Measurements from ENCODE around the gene RCN2. TPM values are rescaled to one million over a fixed set of nuclear protein-coding genes. Genes with fewer than 3 reads are reported as not detected.

Gene RCN2
- total RNA-seq, 2 donors from 2014 or later: 34.0 to 42.6 TPM

DNA sequence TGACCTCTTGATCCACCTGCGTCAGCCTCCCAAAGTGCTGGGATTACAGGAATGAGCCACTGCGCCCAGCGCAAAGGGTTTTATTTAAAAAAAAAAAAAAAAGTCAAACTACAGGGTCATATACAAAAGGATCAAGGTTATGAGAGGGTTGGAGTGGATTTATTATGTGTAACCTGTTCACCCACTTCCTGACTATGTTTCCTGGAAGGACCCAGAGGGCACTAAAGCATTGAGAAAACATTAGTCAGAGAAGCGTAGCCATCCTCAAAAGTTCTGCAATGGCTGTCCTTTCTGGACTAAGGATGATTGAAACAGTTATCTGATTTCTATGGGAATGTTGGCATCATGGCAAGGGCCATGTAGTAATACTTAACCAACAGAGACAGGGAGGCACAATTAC lies 19.1 kb upstream of the RCN2 start:
- H3K36me3 ChIP-seq: no peaks in the 10 kb centered on the region
- no peaks in the 10 kb centered on the region for H3K27me3 ChIP-seq
- H3K4me1 ChIP-seq: no peaks in the 10 kb centered on the region
- no peak for DNase-seq
- intact Hi-C loops (cut with DNase I): no loop called here
- TF ChIP-seq, protein P1, sequence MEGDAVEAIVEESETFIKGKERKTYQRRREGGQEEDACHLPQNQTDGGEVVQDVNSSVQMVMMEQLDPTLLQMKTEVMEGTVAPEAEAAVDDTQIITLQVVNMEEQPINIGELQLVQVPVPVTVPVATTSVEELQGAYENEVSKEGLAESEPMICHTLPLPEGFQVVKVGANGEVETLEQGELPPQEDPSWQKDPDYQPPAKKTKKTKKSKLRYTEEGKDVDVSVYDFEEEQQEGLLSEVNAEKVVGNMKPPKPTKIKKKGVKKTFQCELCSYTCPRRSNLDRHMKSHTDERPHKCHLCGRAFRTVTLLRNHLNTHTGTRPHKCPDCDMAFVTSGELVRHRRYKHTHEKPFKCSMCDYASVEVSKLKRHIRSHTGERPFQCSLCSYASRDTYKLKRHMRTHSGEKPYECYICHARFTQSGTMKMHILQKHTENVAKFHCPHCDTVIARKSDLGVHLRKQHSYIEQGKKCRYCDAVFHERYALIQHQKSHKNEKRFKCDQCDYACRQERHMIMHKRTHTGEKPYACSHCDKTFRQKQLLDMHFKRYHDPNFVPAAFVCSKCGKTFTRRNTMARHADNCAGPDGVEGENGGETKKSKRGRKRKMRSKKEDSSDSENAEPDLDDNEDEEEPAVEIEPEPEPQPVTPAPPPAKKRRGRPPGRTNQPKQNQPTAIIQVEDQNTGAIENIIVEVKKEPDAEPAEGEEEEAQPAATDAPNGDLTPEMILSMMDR (IDR thresholded peaks at IDR 0.05): no peak
- H3K9ac ChIP-seq (ENCODE audit: low read depth in 2 of 2, low read length in 2 of 2): no peak overlapping the region
- no peaks in the 10 kb centered on the region for H3K9me3 ChIP-seq
- H3K27ac ChIP-seq: no peak overlapping the region
- H3K4me3 ChIP-seq: no peak overlapping the region

DNA sequence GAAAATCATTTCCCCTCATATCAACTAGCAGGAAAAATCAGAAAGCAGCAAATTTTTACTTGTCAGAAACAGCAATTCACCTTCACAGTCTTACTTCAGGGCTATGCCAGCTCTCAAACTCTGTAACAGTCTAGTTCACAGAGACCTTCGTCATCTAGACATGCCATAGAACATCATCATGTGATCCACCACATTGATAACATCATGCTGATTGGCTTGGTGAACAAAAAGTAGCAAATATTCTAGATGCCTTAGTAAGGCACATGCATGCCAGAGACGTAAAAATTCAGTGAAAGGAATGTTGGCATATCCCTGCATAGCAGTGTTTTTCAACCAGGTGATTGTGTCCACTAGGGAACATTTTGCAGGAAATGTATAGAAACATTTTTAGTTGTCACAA lies 17.8 kb upstream of the RCN2 start:
- H3K36me3 ChIP-seq: no peaks in the 10 kb centered on the region
- no peaks in the 10 kb centered on the region for H3K9me3 ChIP-seq
- intact Hi-C loops (cut with DNase I): no loop called here
- no peaks in the 10 kb centered on the region for H3K4me1 ChIP-seq
- H3K27ac ChIP-seq: no peak overlapping the region
- no peak for DNase-seq
- H3K4me3 ChIP-seq: no peak overlapping the region
- no peak overlapping the region for H3K9ac ChIP-seq (ENCODE audit: low read depth in 2 of 2, low read length in 2 of 2)
- H3K27me3 ChIP-seq: no peaks in the 10 kb centered on the region
- TF ChIP-seq, protein P1 (IDR thresholded peaks at IDR 0.05): no peak

DNA sequence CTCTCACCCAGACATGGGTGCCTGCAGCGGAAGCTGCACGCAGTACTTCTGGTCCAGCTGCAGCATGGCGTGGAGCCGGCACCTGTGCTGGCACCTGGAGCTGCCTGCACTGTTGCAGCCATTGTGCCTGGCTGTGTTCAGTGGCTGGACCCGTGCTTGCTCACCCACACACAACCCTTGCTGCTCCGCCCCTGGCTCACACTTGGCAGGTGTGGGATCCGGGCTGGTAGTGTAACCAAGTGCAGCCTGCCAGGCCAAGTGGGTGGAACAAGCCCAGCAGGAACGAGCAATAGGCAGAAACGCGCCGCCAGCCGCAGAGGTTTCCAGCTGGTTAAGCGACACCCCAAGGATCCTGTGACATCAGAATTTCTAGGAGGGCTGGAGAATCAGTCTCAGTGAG lies 15.2 kb upstream of the RCN2 start:
- no peak for DNase-seq
- Histone ChIP-seq H3K9me3 (no peaks in the 10 kb centered on the region), H3K27me3 (no peaks in the 10 kb centered on the region), H3K27ac (no peak overlapping the region), H3K4me1 (no peaks in the 10 kb centered on the region), H3K9ac (ENCODE audit: low read depth in 2 of 2, low read length in 2 of 2) (no peak overlapping the region), H3K36me3 (no peaks in the 10 kb centered on the region), H3K4me3 (no peak overlapping the region)
- intact Hi-C loops (cut with DNase I): no loop called here
- TF ChIP-seq, protein P1 (IDR thresholded peaks at IDR 0.05): no peak

DNA sequence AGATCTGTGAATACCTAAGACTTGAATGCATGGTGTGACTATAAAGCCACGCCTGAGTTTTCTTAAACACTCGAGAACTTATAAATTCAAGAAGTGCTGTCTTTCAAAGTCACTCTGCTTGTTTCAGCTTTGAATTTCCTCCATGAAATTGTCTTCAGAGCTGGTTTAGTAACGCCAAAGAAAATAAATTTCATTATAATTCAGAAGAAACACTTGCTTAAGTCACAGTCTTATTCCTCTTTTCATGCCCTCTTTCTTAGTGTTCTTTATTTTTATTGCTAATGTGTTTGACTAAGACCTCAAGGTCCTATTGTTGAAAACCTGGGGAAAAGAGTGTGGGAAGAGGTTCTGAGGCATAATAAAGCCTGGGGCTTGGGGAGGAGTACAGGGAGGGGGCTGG lies 3.3 kb upstream of the RCN2 start:
- Histone ChIP-seq H3K4me1 (no peaks in the 10 kb centered on the region), H3K36me3 (no peaks in the 10 kb centered on the region), H3K9me3 (no peaks in the 10 kb centered on the region), H3K9ac (ENCODE audit: low read depth in 2 of 2, low read length in 2 of 2) (no peak overlapping the region), H3K27me3 (no peaks in the 10 kb centered on the region), H3K27ac (no peak overlapping the region), H3K4me3 (no peak overlapping the region)
- TF ChIP-seq, protein P1 (IDR thresholded peaks at IDR 0.05): no peak
- no peak for DNase-seq
- intact Hi-C loops (cut with DNase I): no loop called here

DNA sequence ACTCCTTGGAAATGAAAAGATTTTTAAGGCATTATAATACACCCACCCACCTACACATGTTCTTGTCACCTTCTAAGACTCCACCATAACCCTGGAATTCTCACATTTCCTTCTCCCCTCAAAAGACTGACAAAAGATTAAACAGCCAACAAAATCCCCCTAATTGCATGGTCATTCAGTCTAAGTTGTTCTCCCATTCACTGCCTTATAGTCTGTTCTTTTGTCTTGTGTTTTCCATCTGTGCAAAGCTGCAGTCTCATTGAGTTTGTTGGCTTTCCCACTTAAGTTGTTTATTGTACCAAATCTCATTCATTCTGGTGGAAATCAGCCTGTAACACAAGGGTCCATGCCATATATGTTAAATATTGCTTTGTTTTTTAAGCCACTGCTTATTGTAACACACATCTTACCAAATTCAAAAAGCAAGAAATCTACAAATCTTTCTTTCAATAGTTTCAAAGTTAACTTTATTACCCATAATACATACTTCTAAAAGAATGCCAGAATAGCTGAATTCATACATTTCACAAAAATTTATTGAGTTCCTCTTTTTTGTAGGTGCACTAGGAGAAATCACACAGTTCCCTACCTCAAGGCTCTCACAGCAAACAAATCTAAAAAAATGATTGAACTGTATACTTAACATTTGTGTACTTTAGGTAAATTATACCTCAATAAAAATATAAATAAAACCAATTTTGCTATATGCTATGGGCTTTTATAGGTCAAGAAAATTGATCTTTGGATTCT lies 2.4 kb upstream of the RCN2 start:
- no peaks in the 10 kb centered on the region for H3K36me3 ChIP-seq
- H3K27ac ChIP-seq: no peak overlapping the region
- TF ChIP-seq, protein P1 (IDR thresholded peaks at IDR 0.05): no peak
- H3K9ac ChIP-seq (ENCODE audit: low read depth in 2 of 2, low read length in 2 of 2): no peak overlapping the region
- no peak for DNase-seq
- no peaks in the 10 kb centered on the region for H3K4me1 ChIP-seq
- no peak overlapping the region for H3K4me3 ChIP-seq
- H3K9me3 ChIP-seq: no peaks in the 10 kb centered on the region
- intact Hi-C loops (cut with DNase I): no loop called here
- H3K27me3 ChIP-seq: no peaks in the 10 kb centered on the region
